Activated CD8-positive, alpha-beta memory T cell treated with anti-CD3 and anti-CD28 coated beads for 1 hour (primary cell): ENCODE results near the gene RIT2.

Experiments used
- DNase-seq, 2 donors: peaks; one replicate each; pipeline ENCODE4 v3.0.0-alpha.2; 2020; ENCODE audit warnings: low read depth in 1 of 2; ENCODE audit errors: extremely low read depth in 1 of 2

RIT2 gene

GRCh38 chr18:43115076-43115921, at the start of gene RIT2:
Gene RIT2, minus strand, starts transcription at chr18:43115685.
- no peak for DNase-seq

DNA sequence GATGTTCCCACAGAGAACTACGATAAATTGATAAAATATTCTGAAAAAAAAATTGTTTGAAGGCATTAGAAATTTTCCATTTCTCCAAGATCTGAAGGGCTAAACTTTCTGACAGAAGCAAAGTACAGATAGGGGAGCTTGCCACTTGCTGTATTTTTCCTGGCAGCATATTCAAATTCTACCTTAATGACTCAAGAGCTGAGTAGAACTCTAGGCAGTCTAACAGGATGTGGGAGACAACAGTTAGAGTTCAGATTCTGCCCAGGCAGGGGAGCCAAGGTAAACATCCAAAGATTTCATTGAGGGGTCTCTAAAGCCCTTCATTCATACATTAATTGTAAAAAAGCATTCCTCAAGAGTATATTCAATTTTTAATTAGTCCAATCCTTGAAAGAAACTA, 46.0 kb upstream of the RIT2 start:
- no peak for DNase-seq

DNA sequence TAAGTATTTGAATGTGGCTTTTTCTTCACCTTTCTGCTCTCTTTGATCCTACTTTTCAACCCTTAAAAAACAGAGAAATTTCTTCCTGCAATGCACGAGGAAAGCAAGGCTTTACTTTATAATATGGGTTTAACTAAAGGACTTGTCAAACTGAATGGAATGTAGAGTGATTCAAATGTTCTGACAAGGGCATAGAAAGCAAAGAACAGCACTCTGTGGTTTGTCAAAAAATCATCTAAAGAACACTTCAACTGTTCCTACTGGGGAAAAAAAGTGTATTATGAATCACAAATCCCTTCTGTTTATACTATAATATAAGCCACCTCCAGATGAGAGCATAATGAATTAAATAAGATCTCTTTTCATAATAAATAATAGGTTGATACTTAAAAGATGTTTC, 45.0 kb upstream of the RIT2 start:
- DNase-seq, result no peak

- no peak for DNase-seq
Measured at GRCh38 chr18:43159926-43160325, 44.4 kb upstream of the RIT2 start.

- no peak for DNase-seq
Measured at GRCh38 chr18:43159086-43159770, 43.7 kb upstream of the RIT2 start.

DNA sequence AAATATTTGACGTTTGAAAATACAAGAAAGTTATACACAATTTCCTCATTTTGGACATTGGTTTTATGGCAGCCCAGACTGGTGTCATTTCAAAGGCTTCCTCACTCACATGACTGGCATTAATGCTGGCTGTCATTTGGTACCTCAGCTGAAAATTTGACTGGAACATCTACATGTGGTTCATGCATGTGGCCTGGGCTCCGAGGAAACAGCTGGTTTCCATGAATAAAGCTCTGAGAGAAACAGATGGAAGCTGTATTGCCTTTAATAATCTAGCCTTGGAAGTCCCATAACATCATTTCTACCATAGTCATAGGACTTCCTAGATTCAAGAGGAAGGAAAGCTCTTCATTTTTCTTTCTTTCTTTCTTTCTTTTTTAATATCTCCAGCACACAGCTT, 42.9 kb upstream of the RIT2 start:
- no peak for DNase-seq

GRCh38 chr18:43155842-43156241, 40.4 kb upstream of the RIT2 start:
- DNase-seq, result no peak

- no peak for DNase-seq
Measured at GRCh38 chr18:43148231-43148630, 32.7 kb upstream of the RIT2 start.

DNA sequence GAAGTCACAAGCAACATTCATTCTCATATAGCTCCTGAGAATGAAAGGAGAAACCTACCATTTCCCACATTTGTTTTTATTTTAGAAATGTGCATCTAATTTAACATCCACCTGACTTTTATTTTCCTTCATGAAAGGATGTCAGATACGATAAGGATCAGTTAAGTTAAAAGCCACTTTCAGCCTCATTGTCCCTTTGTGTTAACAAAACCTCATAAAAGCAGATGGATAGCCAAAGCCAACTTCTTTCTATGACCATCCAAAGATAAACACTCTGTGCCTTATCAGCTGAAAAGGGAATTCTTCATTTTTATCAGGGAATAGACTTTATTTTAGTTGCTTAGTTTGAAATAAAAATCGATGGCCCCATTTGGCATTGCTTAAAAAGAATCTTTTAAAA, 25.7 kb upstream of the RIT2 start:
- DNase-seq, result no peak

DNA sequence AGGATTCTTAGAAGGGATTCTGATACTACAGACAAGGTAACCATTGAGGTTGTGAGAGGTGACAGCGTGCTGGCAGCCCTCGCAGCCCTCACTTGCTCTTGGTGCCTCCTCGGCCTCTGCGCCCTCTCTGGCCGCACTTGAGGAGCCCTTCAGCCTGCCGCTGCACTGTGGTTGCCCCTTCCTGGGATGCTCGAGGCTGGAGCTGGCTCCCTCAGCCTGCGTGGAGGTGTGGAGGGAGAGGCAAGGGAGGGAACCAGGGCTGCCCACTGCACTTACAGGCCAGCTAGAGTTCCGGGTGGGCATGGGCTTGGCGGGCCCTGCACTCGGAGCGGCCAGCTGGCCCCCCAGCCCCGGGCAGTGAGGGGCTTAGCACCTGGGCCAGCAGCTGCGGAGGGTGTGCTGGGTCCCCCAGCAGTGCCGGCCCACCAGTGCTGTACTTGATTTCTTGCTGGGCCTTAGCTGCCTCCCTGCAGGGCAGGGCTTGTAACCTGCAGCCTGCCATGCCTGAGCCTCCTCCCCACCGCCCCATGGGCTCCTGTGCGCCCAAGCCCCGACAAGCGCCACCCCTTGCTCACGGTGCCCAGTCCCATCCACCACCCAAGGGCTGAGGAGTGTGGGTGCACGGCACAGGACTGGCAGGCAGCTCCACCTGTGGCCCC, 23.9 kb upstream of the RIT2 start:
- DNase-seq, result no peak

DNA sequence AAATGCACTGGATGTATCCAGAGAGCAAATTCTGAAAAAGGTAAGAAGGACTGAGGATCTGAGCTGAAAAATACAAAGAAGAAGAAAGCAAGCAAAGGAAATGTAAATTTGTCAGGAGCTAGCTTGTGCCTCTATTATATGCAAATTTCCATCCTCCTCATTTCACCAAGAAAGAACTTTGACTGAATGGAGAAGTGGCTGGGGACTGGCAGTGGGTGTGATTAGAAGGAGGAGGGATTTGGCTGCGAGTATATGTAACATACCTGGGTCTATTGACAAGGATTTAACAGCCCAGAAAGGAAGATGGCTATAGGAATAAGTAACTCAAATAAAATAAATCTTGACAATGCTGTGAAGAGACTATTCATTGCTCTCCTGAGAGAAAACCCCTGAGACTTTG, 19.4 kb upstream of the RIT2 start:
- DNase-seq, result no peak

- no peak for DNase-seq
Measured at GRCh38 chr18:43130716-43131260, 15.3 kb upstream of the RIT2 start.

DNA sequence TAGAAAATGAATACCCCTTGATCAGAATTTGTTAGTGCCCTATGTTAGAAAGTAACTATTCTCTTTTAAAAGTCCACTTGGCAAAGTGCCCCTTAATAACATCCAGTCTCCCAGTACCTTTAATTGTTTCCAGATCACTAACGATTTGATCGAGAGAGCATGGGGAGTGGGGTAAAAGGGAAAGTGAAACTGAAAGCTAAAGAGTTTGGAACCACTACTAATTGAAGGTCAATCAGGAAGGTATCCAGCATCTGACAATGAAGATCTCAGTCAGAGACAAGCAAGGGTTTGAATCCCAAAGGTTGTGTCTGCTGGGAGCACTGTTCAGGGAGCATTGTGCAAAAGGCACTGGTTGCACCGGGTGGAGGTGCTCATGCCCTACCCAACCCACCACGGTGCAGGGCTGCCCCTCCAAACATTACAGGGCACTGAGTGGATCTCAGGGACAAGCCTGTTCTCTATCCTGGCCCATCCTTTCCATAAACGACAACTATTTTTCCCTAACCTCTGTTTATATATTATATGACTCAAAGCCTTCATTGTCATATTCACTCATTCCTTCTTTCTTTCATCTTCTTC, 14.6 kb upstream of the RIT2 start:
- no peak for DNase-seq

GRCh38 chr18:43125471-43125870, 10.0 kb upstream of the RIT2 start:
- no peak for DNase-seq

- DNase-seq, result no peak
Measured at GRCh38 chr18:43122955-43123354, 7.5 kb upstream of the RIT2 start.

DNA sequence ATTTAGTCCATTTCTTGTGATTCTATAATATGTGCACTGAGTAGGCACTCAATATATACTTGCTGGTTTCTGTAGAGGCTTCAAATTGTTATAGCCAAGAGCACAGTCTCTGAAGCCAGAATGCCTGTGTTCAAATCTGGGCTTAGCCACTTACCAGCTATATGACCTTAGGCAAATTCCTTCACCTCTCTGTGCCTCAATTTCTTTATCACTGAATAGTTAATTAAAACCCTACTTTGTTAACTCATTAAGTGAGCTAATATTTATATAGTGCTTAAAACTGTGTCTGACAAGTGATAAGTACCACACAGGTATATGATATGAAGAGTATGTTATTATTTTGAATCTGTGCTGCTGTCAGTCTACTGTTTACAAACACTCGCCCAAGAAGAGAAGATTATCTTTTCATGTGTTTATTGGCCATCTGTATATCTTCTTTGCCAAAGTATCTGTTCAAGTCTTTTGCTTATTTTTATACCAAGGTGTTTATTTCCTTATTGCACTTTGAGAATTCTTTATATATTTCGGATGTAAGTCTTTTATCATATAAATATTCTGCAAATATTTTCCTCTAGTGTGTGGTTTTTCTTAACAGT, 1.3 kb upstream of the RIT2 start:
- DNase-seq, result no peak

GRCh38 chr18:43113220-43113895, 2.1 kb downstream of the RIT2 start:
- DNase-seq, result no peak

DNA sequence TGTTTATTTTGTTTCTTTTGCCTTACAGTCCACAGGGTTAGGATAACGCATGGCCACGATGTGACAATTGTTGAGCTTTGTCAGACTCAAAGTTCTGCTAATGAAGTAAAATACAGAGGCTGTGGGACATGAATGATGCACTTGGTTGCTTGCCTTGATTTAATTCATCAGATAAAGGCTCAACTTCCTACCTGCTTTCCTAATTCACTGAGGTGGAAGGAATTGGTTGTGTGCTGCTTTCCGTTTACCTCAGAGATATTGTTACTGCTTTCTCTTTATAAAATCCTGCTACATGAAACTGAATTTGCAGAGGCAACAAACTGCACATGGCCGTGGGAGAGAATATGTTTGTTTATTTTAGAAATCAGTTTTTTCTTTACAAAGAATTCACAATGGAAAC, 6.6 kb downstream of the RIT2 start:
- no peak for DNase-seq

- no peak for DNase-seq
Measured at GRCh38 chr18:43108469-43108868, 7.0 kb downstream of the RIT2 start.

DNA sequence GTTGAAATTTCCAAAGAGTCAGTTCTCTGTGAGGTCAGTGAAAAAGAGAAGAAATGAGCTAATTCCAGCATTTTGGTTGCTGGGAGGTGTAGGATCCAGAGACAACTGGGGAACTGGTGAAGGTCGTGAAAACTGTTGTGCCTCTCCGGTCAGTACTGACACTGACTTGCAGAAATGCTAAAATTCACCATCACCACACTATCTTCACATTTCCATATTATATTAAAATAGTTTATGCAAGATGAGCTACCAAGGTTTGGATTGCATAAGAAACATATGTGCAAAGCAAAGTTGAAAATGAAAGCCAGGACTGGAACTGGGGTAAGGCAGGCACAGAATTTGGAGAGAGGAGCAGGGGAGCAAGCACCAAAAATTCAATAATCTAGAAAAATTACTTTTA, 21.8 kb downstream of the RIT2 start:
- no peak for DNase-seq
